ENCODE data around the gene PKHD1.

Gene PKHD1

DNA sequence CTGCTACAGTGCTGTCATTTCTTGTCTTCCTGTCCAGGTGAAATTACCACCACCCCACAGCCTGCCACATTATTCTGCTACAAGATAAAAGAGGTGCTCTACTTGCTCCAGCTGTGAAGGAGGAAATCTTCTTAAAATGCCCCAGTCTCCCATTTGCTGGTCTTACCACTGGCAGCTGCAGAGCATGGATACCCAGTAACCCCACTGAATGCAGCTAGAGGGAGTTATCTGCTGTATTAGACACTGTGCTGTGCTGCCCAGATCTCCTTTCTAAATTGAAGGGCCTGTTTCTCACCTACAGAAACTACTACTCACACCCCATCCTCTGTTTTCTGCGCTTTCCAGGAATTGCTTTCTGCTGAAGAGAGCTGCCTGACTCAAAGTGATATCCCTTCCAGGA is 517.8 kb downstream of the PKHD1 start:
- Histone ChIP-seq H3K27ac (no peak overlapping the region), H3K4me3 (no peak overlapping the region)
- no peak for DNase-seq (ENCODE audit: low spot score)
- TF ChIP-seq, protein P1, sequence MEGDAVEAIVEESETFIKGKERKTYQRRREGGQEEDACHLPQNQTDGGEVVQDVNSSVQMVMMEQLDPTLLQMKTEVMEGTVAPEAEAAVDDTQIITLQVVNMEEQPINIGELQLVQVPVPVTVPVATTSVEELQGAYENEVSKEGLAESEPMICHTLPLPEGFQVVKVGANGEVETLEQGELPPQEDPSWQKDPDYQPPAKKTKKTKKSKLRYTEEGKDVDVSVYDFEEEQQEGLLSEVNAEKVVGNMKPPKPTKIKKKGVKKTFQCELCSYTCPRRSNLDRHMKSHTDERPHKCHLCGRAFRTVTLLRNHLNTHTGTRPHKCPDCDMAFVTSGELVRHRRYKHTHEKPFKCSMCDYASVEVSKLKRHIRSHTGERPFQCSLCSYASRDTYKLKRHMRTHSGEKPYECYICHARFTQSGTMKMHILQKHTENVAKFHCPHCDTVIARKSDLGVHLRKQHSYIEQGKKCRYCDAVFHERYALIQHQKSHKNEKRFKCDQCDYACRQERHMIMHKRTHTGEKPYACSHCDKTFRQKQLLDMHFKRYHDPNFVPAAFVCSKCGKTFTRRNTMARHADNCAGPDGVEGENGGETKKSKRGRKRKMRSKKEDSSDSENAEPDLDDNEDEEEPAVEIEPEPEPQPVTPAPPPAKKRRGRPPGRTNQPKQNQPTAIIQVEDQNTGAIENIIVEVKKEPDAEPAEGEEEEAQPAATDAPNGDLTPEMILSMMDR (IDR thresholded peaks at IDR 0.05), result no peak

DNA sequence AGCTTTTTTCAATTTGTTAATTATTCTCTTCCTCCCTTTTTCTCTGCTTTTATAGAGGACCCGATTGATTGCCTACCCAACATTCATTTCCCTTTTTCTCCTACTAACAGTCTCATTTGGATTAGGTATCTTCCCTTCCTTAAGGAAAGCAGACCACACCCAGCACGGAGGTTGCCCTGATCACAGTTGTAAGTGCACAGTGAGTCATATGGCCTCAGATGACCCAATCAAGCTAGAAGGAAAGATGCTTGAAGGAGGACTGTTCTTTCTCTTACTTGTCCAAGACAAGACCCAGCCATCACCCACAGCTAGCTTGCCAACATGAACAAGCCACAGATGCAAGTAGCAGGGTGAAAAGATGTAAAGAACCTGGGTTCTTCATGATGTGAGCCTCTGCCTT is 518.6 kb downstream of the PKHD1 start:
- Histone ChIP-seq H3K27ac (no peak overlapping the region), H3K4me3 (no peak overlapping the region)
- TF ChIP-seq, protein P1 (IDR thresholded peaks at IDR 0.05), result no peak
- no peak for DNase-seq (ENCODE audit: low spot score)

DNA sequence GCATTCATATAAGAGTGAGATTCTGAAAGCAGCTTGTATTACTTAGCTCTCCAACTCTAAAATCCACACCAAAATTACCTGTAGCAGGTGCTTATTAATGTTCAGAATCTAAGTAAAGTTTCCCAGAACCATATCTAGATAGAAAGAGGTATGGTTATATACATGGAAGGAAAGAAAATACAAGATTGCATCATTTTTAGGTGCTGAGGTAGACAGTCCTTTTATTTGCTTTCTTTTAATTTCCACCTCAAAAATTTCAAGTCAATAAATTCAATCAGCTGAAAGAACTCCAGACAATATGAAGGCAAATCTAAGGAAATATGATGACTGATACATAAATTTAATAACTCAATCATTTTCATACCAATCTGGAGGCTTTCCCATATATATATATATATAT is 521.9 kb downstream of the PKHD1 start:
- DNase-seq (ENCODE audit: low spot score), result no peak
- no peak overlapping the region for H3K27ac ChIP-seq
- TF ChIP-seq, protein P1 (IDR thresholded peaks at IDR 0.05), result no peak
- no peak overlapping the region for H3K4me3 ChIP-seq
